HCT116 (cell line): ENCODE measurements around the gene FOXR2. TPM values are rescaled to one million over a fixed set of nuclear protein-coding genes. Genes with fewer than 3 reads are reported as not detected.

Experiments used
- ATAC-seq: fragments of 200-7000 bp; cut with Tn5 transposase; 2 replicates; pipeline ENCODE4 v1.9.1; 2020; ENCODE audit warnings: mild to moderate bottlenecking, moderate library complexity
- BruUV-seq: library from RNA; stranded (reverse); fragments of 400-500 nt; replicated peaks from 2 replicates; lab custom pipeline; 2021; lab: Mats Ljungman, UMichigan
- CTCF ChIA-PET: fragments of 300-600 bp; sonication (Branson Sonifier 250); formaldehyde crosslinking; loops from one replicate; lab custom pipeline; 2021; ENCODE audit warnings: antibody characterized with exemption; lab: Charles Lee
- POLR2A ChIA-PET: fragments of 300-600, 350-600 bp; sonication (Branson Sonifier 250); formaldehyde crosslinking; loops from one replicate; lab custom pipeline; 2021; ENCODE audit warnings: antibody characterized with exemption; lab: Charles Lee
- RAD21 ChIA-PET, 2 experiments: fragments of 300-600 bp; sonication (Branson Sonifier 250); formaldehyde crosslinking; loops; one replicate each; lab custom pipeline; 2023; ENCODE audit warnings: low total read pairs in 2 of 2; ENCODE audit not compliant: uncharacterized antibody in 2 of 2, unreplicated experiment in 2 of 2, low non-redundant PET in 1 of 2; lab: Charles Lee
- DNase-seq: peaks from one replicate; pipeline ENCODE4 v3.0.0-alpha.2; 2010; ENCODE audit warnings: low read depth, low spot score
- H2AFZ ChIP-seq: fragments of 200-600 bp; shearing (Covaris generic), sonication (generic); 2 replicates; pipeline ENCODE4 v1.6.1; 2017; ENCODE audit warnings: low read depth, mixed run types, mixed read lengths, antibody characterized with exemption, low read length; ENCODE audit not compliant: poor library complexity, severe bottlenecking
- H3K27ac ChIP-seq: 2 replicates; pipeline ENCODE4 v1.5.1; 2012; ENCODE audit warnings: low read depth, low read length
- H3K27me3 ChIP-seq: fragments of 200-600 bp; sonication (generic); 2 replicates; pipeline ENCODE4 v1.6.1; 2016; ENCODE audit warnings: mixed run types, low read length, mixed read lengths; ENCODE audit not compliant: insufficient read depth
- H3K36me3 ChIP-seq, 2 experiments: fragments of 200-500 bp in 1 of 2; fragments of 200-600 bp in 1 of 2; sonication (Bioruptor generic) in 1 of 2; sonication (generic) in 1 of 2; 2 replicates each; pipeline versions ENCODE4 v1.5.1 to v1.6.1; 2014 to 2016; ENCODE audit warnings: low read length in 2 of 2, inconsistent platforms in 1 of 2, mixed read lengths in 1 of 2, mixed run types in 1 of 2; ENCODE audit not compliant: insufficient read depth in 2 of 2, control insufficient read depth in 1 of 2
- H3K4me1 ChIP-seq, 2 experiments: fragments of 200-600 bp in 1 of 2; sonication (generic) in 1 of 2; 2 replicates each; pipeline versions ENCODE4 v1.5.1 to v1.6.1; 2012 to 2017; ENCODE audit warnings: low read length in 2 of 2, inconsistent platforms in 1 of 2, mild to moderate bottlenecking in 1 of 2, mixed read lengths in 1 of 2, mixed run types in 1 of 2, moderate library complexity in 1 of 2; ENCODE audit not compliant: insufficient read depth in 2 of 2, control insufficient read depth in 1 of 2
- H3K4me2 ChIP-seq: fragments of 200-600 bp; sonication (generic); 2 replicates; pipeline ENCODE4 v1.6.1; 2017; ENCODE audit warnings: mixed run types, low read length, mixed read lengths
- H3K4me3 ChIP-seq, 2 experiments: fragments of 200-600 bp in 1 of 2; sonication (generic) in 1 of 2; replicated peaks in 1 of 2; 2 replicates each; pipeline ENCODE4 v1.5.1; 2011 to 2016; ENCODE audit warnings: low read length in 2 of 2, control low read depth in 1 of 2, low read depth in 1 of 2, mild to moderate bottlenecking in 1 of 2, mixed read lengths in 1 of 2, mixed run types in 1 of 2
- H3K79me2 ChIP-seq: fragments of 200-600 bp; sonication (generic); 2 replicates; pipeline ENCODE4 v1.6.1; 2017; ENCODE audit warnings: mild to moderate bottlenecking, mixed run types, low read length, moderate library complexity, mixed read lengths; ENCODE audit not compliant: insufficient read depth
- H3K9ac ChIP-seq: fragments of 200-600 bp; sonication (generic); 2 replicates; pipeline ENCODE4 v1.6.1; 2016; ENCODE audit warnings: low read length, mixed read lengths
- H3K9me2 ChIP-seq: fragments of 200-600 bp; sonication (generic), shearing (Covaris generic); 2 replicates; pipeline ENCODE4 v1.6.1; 2017; ENCODE audit warnings: mixed run types, mild to moderate bottlenecking, moderate library complexity; ENCODE audit not compliant: insufficient read depth
- H3K9me3 ChIP-seq, 2 experiments: fragments of 200-500 bp in 1 of 2; fragments of 200-600 bp in 1 of 2; sonication (Bioruptor generic) in 1 of 2; sonication (generic) in 1 of 2; 2 replicates each; pipeline ENCODE4 v1.6.1; 2014 to 2017; ENCODE audit warnings: low read length in 2 of 2, mixed read lengths in 2 of 2, inconsistent platforms in 1 of 2, low read depth in 1 of 2, mild to moderate bottlenecking in 1 of 2, mixed run types in 1 of 2, moderate library complexity in 1 of 2; ENCODE audit not compliant: control insufficient read depth in 1 of 2, insufficient read depth in 1 of 2
- H4K20me1 ChIP-seq: fragments of 200-600 bp; sonication (generic), shearing (Covaris generic); 2 replicates; pipeline ENCODE4 v1.6.1; 2017; ENCODE audit warnings: mixed run types, mild to moderate bottlenecking, moderate library complexity; ENCODE audit not compliant: insufficient read depth
- CBX3 ChIP-seq: IDR thresholded peaks from 2 replicates; pipeline ENCODE4 v1.6.1; 2012; ENCODE audit warnings: low read depth
- EGR1 ChIP-seq: IDR thresholded peaks from 2 replicates; pipeline ENCODE4 v1.6.1; 2012; ENCODE audit warnings: low read depth
- ELF1 ChIP-seq: IDR thresholded peaks from 2 replicates; pipeline ENCODE4 v1.6.1; 2012; ENCODE audit warnings: low read depth, borderline replicate concordance
- FOSL1 ChIP-seq: IDR thresholded peaks from 2 replicates; pipeline ENCODE4 v1.6.1; 2012; ENCODE audit warnings: low read depth
- POLR2AphosphoS5 ChIP-seq: IDR thresholded peaks from 2 replicates; pipeline ENCODE4 v1.6.1; 2011; ENCODE audit warnings: mild to moderate bottlenecking, low read depth, low read length, moderate library complexity
- SP1 ChIP-seq: IDR thresholded peaks from 2 replicates; pipeline ENCODE4 v1.6.1; 2012; ENCODE audit warnings: low read depth
- intact Hi-C: fragments of 100-400 bp; cut with micrococcal nuclease; formaldehyde crosslinking; loops from 2 replicates; pipeline ENCODE4 v1.10.0; 2022
- total RNA-seq: library from RNA; stranded (reverse); gene quantifications from one replicate; pipeline ENCODE4 v1.2.1, GENCODE V29; 2021; ENCODE audit not compliant: unreplicated experiment
- TF ChIP-seq, protein P1 (sequence below), 3 experiments: fragments of 200-600 bp in 1 of 3; sonication (generic) in 1 of 3; IDR thresholded peaks in 2 of 3; conservative IDR thresholded peaks in 1 of 3; 2 replicates each; pipeline ENCODE4 v1.5.1; 2012 to 2017; ENCODE audit warnings: low read depth in 2 of 3, low read length in 2 of 3, antibody characterized with exemption in 1 of 3, borderline replicate concordance in 1 of 3, control low read depth in 1 of 3, mild to moderate bottlenecking in 1 of 3, mixed read lengths in 1 of 3, mixed run types in 1 of 3, moderate library complexity in 1 of 3; ENCODE audit not compliant: insufficient read depth in 1 of 3
- TF ChIP-seq, protein P2 (sequence below): IDR thresholded peaks from 2 replicates; pipeline ENCODE4 v1.6.1; 2012
- TF ChIP-seq, protein P3 (sequence below): IDR thresholded peaks from 2 replicates; pipeline ENCODE4 v1.6.1; 2012; ENCODE audit warnings: low read depth

The FOXR2 gene
- total RNA-seq, 1 experiment from 2014 or later, result not detected

DNA sequence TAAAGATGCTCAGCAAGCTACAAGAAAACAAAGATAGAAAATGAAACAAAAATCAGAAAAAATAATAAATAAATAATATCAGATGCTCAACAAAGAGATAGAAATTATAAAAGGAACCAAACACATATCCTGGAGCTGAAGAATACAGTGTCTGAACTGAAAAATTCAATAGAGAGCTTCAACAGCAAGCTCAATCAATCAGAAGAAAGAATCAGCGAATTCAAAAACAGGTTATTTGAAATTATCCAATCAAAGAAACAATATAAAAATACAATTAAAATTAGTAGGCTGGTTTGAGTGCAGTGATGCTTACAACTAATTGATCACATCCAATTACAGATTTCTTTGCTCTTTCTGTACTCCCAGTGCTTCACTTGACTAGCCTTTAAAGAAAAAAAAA lies 40.8 kb upstream of the FOXR2 start (continued):
- TF ChIP-seq, protein P1, sequence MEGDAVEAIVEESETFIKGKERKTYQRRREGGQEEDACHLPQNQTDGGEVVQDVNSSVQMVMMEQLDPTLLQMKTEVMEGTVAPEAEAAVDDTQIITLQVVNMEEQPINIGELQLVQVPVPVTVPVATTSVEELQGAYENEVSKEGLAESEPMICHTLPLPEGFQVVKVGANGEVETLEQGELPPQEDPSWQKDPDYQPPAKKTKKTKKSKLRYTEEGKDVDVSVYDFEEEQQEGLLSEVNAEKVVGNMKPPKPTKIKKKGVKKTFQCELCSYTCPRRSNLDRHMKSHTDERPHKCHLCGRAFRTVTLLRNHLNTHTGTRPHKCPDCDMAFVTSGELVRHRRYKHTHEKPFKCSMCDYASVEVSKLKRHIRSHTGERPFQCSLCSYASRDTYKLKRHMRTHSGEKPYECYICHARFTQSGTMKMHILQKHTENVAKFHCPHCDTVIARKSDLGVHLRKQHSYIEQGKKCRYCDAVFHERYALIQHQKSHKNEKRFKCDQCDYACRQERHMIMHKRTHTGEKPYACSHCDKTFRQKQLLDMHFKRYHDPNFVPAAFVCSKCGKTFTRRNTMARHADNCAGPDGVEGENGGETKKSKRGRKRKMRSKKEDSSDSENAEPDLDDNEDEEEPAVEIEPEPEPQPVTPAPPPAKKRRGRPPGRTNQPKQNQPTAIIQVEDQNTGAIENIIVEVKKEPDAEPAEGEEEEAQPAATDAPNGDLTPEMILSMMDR (IDR thresholded peaks at IDR 0.05 in 2 of 3, conservative IDR thresholded peaks at IDR 0.05 in 1 of 3; ENCODE audit: borderline replicate concordance in 1 of 3, insufficient read depth in 1 of 3, low read depth in 2 of 3, low read length in 2 of 3), result no peak
- TF ChIP-seq, protein P2, sequence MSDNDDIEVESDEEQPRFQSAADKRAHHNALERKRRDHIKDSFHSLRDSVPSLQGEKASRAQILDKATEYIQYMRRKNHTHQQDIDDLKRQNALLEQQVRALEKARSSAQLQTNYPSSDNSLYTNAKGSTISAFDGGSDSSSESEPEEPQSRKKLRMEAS, result no peak
- TF ChIP-seq EGR1, result no peak

DNA sequence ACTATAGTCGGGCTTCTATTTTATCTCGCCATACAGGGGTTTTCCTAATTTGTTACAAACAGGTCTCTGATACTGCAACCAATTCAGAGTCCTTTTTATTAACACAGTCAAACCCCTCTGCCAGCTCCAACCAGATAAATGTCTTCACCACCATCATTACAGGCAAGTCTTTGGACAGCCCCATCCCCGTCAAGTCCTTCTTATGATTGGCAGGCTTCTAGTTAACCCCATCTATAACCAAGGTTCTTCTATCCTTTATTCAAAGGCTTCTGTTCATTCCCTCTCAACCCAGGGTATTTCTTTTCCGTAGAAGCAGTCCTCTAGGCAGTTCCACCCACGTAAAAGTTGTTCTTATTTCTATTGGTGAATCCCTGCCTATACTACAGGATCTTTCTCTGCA lies 29.9 kb upstream of the FOXR2 start:
- RAD21 ChIA-PET, result no interaction called here
- no peak for TF ChIP-seq POLR2AphosphoS5
- no peak for TF ChIP-seq FOSL1
- TF ChIP-seq SP1, result no peak
- no peak for TF ChIP-seq CBX3
- TF ChIP-seq, protein P3, sequence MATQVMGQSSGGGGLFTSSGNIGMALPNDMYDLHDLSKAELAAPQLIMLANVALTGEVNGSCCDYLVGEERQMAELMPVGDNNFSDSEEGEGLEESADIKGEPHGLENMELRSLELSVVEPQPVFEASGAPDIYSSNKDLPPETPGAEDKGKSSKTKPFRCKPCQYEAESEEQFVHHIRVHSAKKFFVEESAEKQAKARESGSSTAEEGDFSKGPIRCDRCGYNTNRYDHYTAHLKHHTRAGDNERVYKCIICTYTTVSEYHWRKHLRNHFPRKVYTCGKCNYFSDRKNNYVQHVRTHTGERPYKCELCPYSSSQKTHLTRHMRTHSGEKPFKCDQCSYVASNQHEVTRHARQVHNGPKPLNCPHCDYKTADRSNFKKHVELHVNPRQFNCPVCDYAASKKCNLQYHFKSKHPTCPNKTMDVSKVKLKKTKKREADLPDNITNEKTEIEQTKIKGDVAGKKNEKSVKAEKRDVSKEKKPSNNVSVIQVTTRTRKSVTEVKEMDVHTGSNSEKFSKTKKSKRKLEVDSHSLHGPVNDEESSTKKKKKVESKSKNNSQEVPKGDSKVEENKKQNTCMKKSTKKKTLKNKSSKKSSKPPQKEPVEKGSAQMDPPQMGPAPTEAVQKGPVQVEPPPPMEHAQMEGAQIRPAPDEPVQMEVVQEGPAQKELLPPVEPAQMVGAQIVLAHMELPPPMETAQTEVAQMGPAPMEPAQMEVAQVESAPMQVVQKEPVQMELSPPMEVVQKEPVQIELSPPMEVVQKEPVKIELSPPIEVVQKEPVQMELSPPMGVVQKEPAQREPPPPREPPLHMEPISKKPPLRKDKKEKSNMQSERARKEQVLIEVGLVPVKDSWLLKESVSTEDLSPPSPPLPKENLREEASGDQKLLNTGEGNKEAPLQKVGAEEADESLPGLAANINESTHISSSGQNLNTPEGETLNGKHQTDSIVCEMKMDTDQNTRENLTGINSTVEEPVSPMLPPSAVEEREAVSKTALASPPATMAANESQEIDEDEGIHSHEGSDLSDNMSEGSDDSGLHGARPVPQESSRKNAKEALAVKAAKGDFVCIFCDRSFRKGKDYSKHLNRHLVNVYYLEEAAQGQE, result no peak
- TF ChIP-seq ELF1, result no peak
- Histone ChIP-seq H3K79me2 (no peaks in the 10 kb centered on the region), H3K9ac (no peak overlapping the region), H3K4me1 (no peaks in the 10 kb centered on the region), H4K20me1 (no peaks in the 10 kb centered on the region), H3K4me3 (no peak overlapping the region), H2AFZ (no peak overlapping the region), H3K9me3 (no peaks in the 10 kb centered on the region), H3K4me2 (no peak overlapping the region), H3K36me3 (no peaks in the 10 kb centered on the region), H3K27me3 (no peaks in the 10 kb centered on the region), H3K9me2 (no peaks in the 10 kb centered on the region), H3K27ac (no peak overlapping the region)
- ATAC-seq, result no peak
- no TSS peak for BruUV-seq
- CTCF ChIA-PET, result no interaction called here
- intact Hi-C loops, result no loop called here
- DNase-seq, result no peak
- POLR2A ChIA-PET, result no interaction called here
